Activated CD4-positive, alpha-beta memory T cell treated with anti-CD3 and anti-CD28 coated beads, Interleukin-2, amount 10 ng/mL, durations not matched to agents 7 days and 5 days (primary cell): ENCODE results near the gene IRF3. TPM values are rescaled to one million over a fixed set of nuclear protein-coding genes. Genes with fewer than 3 reads are reported as not detected.

ENCODE experiments used
- CTCF ChIA-PET: fragments of 350-600 bp; sonication (Branson Sonifier 250); formaldehyde crosslinking; loops from one replicate; lab custom pipeline; 2021; ENCODE audit warnings: antibody characterized with exemption, inconsistent platforms; lab: Charles Lee
- POLR2A ChIA-PET: fragments of 350-600 bp; sonication (Branson Sonifier 250); formaldehyde crosslinking; loops from one replicate; lab custom pipeline; 2021; ENCODE audit warnings: antibody characterized with exemption; lab: Charles Lee
- DNase-seq: peaks from one replicate; pipeline ENCODE4 v3.0.0-alpha.2; 2020
- H3K27ac Mint-ChIP-seq: one replicate; pipeline ENCODE4 v1.8.0; 2021; ENCODE audit warnings: mild to moderate bottlenecking, mixed read lengths
- H3K27me3 Mint-ChIP-seq: one replicate; pipeline ENCODE4 v1.8.0; 2021; ENCODE audit warnings: mixed read lengths
- H3K36me3 Mint-ChIP-seq: one replicate; pipeline ENCODE4 v1.8.0; 2021; ENCODE audit warnings: low read depth, mixed read lengths
- H3K4me1 Mint-ChIP-seq: one replicate; pipeline ENCODE4 v1.8.0; 2021; ENCODE audit warnings: mixed read lengths
- H3K4me3 Mint-ChIP-seq: one replicate; pipeline ENCODE4 v1.8.0; 2021; ENCODE audit warnings: mild to moderate bottlenecking, mixed read lengths
- H3K9me3 Mint-ChIP-seq: one replicate; pipeline ENCODE4 v1.8.0; 2021; ENCODE audit warnings: mixed read lengths
- total RNA-seq, 2 experiments: library from RNA; stranded (reverse); gene quantifications; one replicate each; pipeline ENCODE4 v1.2.3, GENCODE V29; 2021

IRF3 gene, protein sequence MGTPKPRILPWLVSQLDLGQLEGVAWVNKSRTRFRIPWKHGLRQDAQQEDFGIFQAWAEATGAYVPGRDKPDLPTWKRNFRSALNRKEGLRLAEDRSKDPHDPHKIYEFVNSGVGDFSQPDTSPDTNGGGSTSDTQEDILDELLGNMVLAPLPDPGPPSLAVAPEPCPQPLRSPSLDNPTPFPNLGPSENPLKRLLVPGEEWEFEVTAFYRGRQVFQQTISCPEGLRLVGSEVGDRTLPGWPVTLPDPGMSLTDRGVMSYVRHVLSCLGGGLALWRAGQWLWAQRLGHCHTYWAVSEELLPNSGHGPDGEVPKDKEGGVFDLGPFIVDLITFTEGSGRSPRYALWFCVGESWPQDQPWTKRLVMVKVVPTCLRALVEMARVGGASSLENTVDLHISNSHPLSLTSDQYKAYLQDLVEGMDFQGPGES
- 100 to 1,000 TPM; 163 to 174 TPM for total RNA-seq

DNA sequence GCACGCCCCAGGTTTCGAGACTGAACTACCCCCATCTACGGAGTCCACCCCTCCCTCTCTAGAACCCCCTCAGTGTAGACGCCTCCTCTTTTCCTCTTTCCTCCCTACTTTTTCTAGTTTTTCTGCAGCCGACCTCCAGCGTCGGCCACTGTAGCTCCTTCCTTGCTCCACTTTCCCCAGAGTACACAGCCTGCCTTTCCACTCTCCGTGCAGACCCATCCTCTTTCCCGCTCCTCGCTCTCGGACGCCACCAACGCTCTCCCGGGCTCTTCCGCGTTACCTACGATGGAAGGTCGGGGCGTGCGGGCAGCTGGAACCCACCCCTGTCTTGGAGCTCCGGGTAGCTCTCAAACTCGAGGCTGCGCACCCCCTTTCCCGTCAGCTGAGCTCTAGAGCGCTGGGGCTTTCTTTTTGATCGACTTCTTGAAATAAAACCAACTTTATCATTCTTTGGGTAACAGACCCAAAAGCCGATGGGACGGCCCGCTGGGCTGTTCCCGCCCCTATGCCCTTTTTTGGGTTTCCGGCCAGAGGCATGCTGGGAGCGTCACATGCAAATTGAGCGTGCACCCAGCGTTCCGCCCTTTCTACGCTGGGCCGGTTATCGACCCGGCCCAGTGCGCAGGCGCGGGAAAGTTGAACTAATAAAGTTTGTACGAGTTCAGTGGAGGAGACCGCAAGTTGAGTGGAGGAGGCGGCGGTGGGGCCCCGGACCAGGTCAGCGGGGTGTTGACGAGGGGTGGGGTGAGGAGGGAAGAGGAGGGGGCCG, at the start of gene IRF3, which contains the start of gene BCL2L12:
Gene IRF3, minus strand, starts transcription at position 507 of the 769 bp plus-strand sequence. CDS start 1,019 bp downstream, outside the sequence.
Gene BCL2L12, plus strand, starts transcription at position 583 of the 769 bp plus-strand sequence. CDS start 760 bp downstream, outside the sequence.
- DNase-seq, result peak; percentile 99
- Mint-ChIP-seq H3K27me3 (no peaks in the 10 kb centered on the region), H3K4me3 (peak within 1 kb of the TSS; percentile 96), H3K9me3 (no peaks in the 10 kb centered on the region), H3K4me1 (peaks cover 38% of the 10 kb centered on the region), H3K27ac (peak within 1 kb of the TSS; percentile 93), H3K36me3 (peaks cover 38% of the 10 kb centered on the region)
- ChIA-PET POLR2A (interaction anchor here (0.6 to 7.5 kb wide), 14 partner anchors 8 to 274 kb away, joined by 3 to 91 read pairs (median 4); partner anchors contain the start of genes AKT1S1, NOSIP, PRMT1 and PRR12), CTCF (interaction anchor here (0.7 to 2.7 kb wide), 3 partner anchors 11 to 96 kb away, joined by 3 to 26 read pairs (median 6); partner anchors contain the start of gene PRMT1)

DNA sequence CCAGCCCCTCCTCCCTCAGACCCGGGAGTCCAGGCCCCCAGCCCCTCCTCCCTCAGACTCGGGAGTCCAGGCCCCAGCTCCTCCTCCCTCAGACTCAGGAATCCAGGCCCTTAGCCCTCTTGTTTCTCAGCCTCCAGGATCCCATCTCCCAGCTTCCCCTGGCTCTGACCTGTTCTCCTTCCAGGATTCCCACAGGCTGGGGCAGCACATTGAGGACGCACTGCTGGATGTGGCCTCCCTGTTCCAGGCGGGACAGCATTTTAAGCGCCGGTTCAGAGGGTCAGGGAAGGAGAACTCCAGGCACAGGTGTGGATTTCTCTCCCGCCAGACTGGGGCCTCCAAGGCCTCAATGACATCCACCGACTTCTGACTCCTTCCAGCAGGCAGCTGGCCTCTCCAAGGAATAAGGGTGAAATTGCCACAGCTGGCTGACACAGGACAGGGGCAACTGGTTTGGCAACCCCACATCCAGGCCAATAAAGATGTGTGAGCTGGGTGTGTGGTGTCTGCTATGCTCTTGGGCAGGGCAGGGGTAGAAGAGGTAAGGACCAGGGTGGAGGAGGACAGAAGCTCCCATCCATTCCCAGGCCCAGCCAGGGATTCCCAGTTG, 47.7 kb upstream of the IRF3 start:
- no peak for DNase-seq
- Mint-ChIP-seq H3K27me3 (no peaks in the 10 kb centered on the region), H3K4me3 (no peak overlapping the region), H3K4me1 (peaks cover 18% of the 10 kb centered on the region), H3K36me3 (no peaks in the 10 kb centered on the region), H3K27ac (no peak overlapping the region), H3K9me3 (peaks cover 5% of the 10 kb centered on the region)
- ChIA-PET CTCF (no interaction called here), POLR2A (no interaction called here)

DNA sequence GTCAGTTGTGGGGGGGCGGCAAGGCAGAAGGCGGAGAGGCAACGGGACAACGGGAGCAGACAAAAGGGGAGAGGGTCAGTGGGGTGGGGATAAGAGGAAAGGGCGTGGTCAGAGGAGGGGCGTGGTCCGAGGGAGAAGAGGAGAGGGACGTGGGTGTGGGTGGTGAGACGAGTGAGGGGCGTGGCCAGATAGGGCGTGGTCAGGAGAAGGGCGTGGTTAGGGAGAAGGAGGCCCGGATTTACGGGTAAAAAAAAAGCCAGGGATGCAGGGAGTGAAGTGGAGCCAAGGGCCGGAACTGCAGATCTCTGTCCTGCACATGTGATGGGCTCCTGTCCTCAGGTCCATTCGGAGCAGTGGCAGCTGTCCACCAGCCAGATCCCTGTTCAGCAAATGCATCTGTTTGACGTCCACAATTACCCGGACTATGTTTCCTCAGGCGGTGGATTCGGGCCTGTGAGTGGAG, 46.8 kb upstream of the IRF3 start:
- Mint-ChIP-seq H3K4me3 (no peak overlapping the region), H3K4me1 (peaks cover 13% of the 10 kb centered on the region), H3K27ac (no peak overlapping the region), H3K27me3 (no peaks in the 10 kb centered on the region), H3K36me3 (no peaks in the 10 kb centered on the region), H3K9me3 (peaks cover 5% of the 10 kb centered on the region)
- ChIA-PET CTCF (no interaction called here), POLR2A (no interaction called here)
- DNase-seq, result no peak

DNA sequence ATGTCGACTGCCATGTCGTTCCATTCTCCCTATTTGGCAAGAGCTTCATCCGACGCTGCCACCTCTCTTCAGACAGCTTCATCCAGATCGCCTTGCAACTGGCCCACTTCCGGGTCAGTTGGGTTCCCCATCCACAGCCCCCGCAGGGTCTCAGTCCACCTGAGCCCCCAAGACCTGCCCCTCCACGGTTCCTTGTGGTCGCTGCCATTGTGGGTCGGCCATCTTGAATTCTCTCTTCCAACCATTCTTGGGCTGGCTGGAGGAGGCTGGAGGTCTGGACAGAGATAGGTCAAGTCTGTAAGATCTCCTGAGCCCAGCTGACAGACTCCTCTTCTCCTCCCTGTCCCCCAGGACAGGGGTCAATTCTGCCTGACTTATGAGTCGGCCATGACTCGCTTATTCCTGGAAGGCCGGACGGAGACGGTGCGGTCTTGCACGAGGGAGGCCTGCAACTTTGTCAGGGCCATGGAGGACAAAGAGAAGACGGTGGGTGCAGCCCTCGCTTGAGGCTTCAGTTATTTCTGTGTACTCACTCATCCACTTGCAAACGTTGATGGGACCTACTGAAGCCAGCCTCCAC, 44.8 kb upstream of the IRF3 start:
- Mint-ChIP-seq H3K4me3 (no peak overlapping the region), H3K9me3 (peaks cover 2% of the 10 kb centered on the region), H3K27ac (no peak overlapping the region), H3K4me1 (peaks cover 5% of the 10 kb centered on the region), H3K27me3 (no peaks in the 10 kb centered on the region), H3K36me3 (no peaks in the 10 kb centered on the region)
- no peak for DNase-seq
- ChIA-PET POLR2A (no interaction called here), CTCF (no interaction called here)

DNA sequence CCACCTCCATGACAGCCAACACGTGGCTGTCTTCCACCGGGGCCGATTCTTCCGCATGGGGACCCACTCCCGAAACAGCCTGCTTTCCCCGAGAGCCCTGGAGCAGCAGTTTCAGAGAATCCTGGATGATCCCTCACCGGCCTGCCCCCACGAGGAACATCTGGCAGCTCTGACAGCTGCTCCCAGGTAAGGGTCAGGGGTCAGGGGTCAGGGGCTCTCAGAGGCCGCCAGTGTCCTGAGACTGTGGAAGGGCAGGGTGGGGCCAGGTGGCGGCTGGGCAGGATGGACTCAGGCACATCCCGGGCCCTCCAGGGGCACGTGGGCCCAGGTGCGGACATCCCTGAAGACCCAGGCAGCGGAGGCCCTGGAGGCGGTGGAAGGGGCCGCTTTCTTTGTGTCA, 40.3 kb upstream of the IRF3 start:
- DNase-seq, result no peak
- H3K36me3 Mint-ChIP-seq, result no peaks in the 10 kb centered on the region
- no peak overlapping the region for H3K27ac Mint-ChIP-seq
- H3K9me3 Mint-ChIP-seq, result no peaks in the 10 kb centered on the region
- no peaks in the 10 kb centered on the region for H3K4me1 Mint-ChIP-seq
- POLR2A ChIA-PET, result no interaction called here
- H3K4me3 Mint-ChIP-seq, result no peak overlapping the region
- H3K27me3 Mint-ChIP-seq, result peaks cover 5% of the 10 kb centered on the region
- CTCF ChIA-PET, result no interaction called here

DNA sequence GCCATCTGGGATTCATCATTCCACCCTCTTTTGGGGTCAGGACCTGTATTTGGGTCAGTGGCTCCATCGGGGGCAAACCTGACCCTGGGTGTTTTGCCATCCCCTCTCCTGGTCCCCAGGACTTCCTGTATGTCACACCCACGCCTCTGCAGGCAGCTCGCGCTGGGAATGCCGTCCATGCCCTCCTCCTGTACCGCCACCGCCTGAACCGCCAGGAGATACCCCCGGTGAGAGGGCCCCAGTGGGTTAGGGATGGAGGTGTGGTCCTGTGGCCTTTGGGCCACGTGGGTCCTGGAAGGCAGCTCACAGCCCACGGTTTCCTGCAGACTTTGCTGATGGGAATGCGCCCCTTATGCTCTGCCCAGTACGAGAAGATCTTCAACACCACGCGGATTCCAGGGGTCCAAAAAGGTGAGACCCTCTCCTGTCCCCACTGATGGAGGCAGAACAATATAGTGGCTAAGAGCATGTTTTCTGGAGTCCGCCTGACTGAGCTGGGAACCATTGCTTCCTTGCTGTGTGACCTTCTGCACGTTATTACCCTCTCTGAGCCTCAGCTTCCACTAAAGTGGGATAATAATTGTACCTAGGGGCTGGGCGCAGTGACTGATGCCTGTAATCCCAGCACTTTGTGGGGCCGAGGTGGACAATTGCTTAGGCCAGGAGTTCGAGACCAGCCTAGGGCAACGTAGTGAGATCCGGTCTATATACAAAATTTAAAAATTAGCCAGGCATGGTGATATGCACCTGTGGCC, 39.4 kb upstream of the IRF3 start:
- POLR2A ChIA-PET, result no interaction called here

DNA sequence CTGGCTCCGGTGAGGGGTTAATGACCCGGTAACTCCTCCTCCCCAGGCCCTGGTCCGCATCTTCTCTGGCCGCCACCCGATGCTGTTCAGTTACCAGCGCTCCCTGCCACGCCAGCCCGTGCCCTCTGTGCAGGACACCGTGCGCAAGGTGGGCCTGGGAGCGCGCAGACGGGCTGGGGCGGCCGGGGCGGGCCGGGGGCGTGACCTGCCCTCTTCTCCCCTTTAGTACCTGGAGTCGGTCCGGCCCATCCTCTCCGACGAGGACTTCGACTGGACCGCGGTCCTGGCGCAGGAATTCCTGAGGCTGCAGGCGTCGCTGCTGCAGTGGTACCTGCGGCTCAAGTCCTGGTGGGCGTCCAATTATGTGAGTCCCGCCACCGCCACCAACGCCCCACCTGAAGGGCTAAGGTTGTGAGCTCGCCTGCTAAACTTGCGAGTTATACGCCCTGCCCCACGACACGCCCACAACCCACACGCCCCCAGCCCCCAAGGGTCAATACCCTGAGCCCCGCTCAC, 35.7 kb upstream of the IRF3 start:
- peaks cover 8% of the 10 kb centered on the region for H3K27me3 Mint-ChIP-seq
- no peaks in the 10 kb centered on the region for H3K9me3 Mint-ChIP-seq
- no peak overlapping the region for H3K27ac Mint-ChIP-seq
- ChIA-PET POLR2A (no interaction called here), CTCF (no interaction called here)
- H3K36me3 Mint-ChIP-seq, result no peaks in the 10 kb centered on the region
- no peak for DNase-seq
- no peaks in the 10 kb centered on the region for H3K4me1 Mint-ChIP-seq
- no peak overlapping the region for H3K4me3 Mint-ChIP-seq

More for the DNA sequence above, 39.4 kb upstream of the IRF3 start:
- DNase-seq, result no peak
- peaks cover 5% of the 10 kb centered on the region for H3K27me3 Mint-ChIP-seq
- H3K4me3 Mint-ChIP-seq, result no peak overlapping the region
- H3K4me1 Mint-ChIP-seq, result no peaks in the 10 kb centered on the region
- no peaks in the 10 kb centered on the region for H3K36me3 Mint-ChIP-seq
- H3K27ac Mint-ChIP-seq, result no peak overlapping the region
- CTCF ChIA-PET, result interaction anchor here (1.2 kb wide), 1 partner anchor 12 kb away, joined by 4 read pairs; no protein-coding TSS in a partner anchor
- H3K9me3 Mint-ChIP-seq, result no peaks in the 10 kb centered on the region

DNA sequence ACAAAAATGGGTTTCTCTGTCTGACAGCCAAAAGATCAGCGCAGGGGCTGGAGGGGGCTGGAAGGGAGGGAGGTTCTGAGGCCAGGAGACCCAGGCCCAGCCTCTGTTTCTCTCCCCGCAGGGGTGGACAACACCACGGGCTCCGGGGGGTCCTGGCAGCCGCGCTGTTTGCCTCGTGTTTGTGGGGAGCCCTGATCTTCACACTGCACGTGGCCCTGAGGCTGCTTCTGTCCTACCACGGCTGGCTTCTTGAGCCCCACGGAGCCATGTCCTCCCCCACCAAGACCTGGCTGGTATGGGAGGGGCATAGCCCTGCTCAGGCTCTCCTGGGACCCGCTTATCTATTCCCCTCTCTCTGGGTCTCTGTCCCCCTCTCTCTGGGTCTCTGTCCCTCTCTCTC, 34.9 kb upstream of the IRF3 start:
- no peak for DNase-seq
- Mint-ChIP-seq H3K9me3 (no peaks in the 10 kb centered on the region), H3K27ac (no peak overlapping the region), H3K36me3 (no peaks in the 10 kb centered on the region), H3K4me3 (no peak overlapping the region), H3K4me1 (no peaks in the 10 kb centered on the region), H3K27me3 (peaks cover 8% of the 10 kb centered on the region)
- ChIA-PET POLR2A (no interaction called here), CTCF (interaction anchor here (1.1 kb wide), 1 partner anchor 17 kb away, joined by 3 read pairs; no protein-coding TSS in a partner anchor)

DNA sequence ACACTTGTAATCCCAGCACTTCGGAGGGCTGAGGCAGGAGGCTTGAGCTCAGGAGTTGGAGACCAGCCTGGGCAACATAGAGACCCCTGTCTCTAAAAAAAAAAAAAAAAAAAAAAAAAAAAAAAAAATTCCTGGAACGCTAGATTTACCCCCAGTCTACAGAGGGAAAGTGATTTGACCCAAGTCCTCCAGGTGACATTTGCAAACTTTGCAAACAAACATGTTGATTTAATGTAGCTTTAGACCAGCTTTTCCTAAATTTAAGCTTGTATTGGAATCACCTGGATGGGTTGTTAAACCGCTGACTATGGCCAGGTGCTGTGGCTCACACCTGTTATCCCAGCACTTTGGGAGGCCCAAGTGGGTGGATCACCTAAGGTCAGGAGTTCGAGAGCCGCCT, 33.7 kb upstream of the IRF3 start:
- Mint-ChIP-seq H3K4me3 (no peak overlapping the region), H3K27ac (no peak overlapping the region), H3K9me3 (no peaks in the 10 kb centered on the region), H3K27me3 (peaks cover 9% of the 10 kb centered on the region), H3K36me3 (no peaks in the 10 kb centered on the region), H3K4me1 (no peaks in the 10 kb centered on the region)
- DNase-seq, result no peak
- ChIA-PET CTCF (interaction anchor here (0.7 to 2.5 kb wide), 5 partner anchors 14 to 398 kb away, joined by 3 to 9 read pairs (median 3); no protein-coding TSS in a partner anchor), POLR2A (no interaction called here)

DNA sequence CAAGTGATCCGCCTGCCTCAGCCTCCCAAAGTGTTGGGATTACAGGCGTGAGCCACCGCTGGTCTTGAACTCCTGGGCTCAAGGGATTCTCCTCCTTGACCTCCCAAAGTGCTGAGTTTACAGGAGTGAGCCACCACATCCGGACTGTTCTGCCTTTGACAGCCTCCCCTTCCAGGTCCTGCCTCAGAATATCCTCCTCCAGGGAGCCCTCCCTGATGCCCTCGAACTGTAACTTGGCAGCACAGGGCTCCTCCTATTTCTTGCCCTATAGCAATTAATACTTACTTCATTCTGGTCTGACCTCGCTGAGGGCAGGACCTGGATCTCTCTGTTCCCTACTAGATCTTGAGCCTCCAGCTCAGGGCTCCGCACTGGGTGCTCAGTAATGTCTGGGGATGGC, 31.2 kb upstream of the IRF3 start:
- Mint-ChIP-seq H3K9me3 (no peaks in the 10 kb centered on the region), H3K4me1 (peaks cover 3% of the 10 kb centered on the region), H3K4me3 (no peak overlapping the region), H3K36me3 (no peaks in the 10 kb centered on the region), H3K27ac (no peak overlapping the region), H3K27me3 (peaks cover 19% of the 10 kb centered on the region)
- no peak for DNase-seq
- ChIA-PET CTCF (no interaction called here), POLR2A (no interaction called here)

DNA sequence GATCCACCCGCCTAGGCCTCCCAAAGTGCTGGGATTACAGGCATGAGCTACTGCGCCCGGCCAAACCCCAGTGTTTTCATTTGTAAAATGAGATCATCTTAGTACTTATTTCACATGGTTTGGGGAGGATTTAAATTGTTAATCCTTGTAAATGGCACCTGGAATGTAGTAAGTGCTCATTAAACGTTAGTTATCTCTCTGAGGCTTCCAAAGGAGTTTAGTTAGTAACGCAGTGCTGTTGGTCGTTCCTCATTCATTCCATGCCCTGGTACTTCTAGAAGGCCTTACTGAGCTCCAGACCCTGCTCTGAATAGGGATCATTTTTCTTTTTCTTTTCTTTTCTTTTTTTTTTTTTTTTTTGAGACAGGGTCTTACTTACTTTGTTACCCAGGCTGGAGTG, 30.5 kb upstream of the IRF3 start:
- DNase-seq, result no peak
- Mint-ChIP-seq H3K4me1 (peaks cover 7% of the 10 kb centered on the region), H3K27me3 (peaks cover 19% of the 10 kb centered on the region), H3K4me3 (no peak overlapping the region), H3K9me3 (no peaks in the 10 kb centered on the region), H3K36me3 (no peaks in the 10 kb centered on the region), H3K27ac (no peak overlapping the region)
- CTCF ChIA-PET, result interaction anchor here (0.6 kb wide), 1 partner anchor 15 kb away, joined by 3 read pairs; no protein-coding TSS in a partner anchor
- POLR2A ChIA-PET, result no interaction called here

DNA sequence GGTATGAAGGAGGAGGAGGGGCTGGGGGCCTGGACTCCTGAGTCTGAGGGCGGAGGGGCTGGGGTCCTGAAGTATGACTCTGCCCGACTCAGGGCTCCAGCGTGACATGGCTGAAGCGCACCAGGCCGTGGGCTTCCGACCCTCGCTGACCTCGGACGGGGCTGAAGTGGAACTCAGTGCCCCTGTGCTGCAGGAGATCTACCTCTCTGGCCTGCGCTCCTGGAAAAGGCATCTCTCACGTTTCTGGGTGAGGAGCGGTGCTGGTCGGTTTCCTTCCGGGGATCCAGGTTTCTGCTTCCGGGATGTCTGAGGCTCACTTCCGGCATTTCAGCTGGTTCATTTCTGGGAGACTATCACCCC, 26.5 kb upstream of the IRF3 start:
- no peak overlapping the region for H3K27ac Mint-ChIP-seq
- H3K27me3 Mint-ChIP-seq, result peaks cover 23% of the 10 kb centered on the region
- H3K9me3 Mint-ChIP-seq, result no peaks in the 10 kb centered on the region
- peaks cover 12% of the 10 kb centered on the region for H3K36me3 Mint-ChIP-seq
- POLR2A ChIA-PET, result no interaction called here
- H3K4me1 Mint-ChIP-seq, result peaks cover 33% of the 10 kb centered on the region
- H3K4me3 Mint-ChIP-seq, result no peak overlapping the region
- CTCF ChIA-PET, result interaction anchor here (0.7 kb wide), 1 partner anchor 60 kb away, joined by 3 read pairs; no protein-coding TSS in a partner anchor
- no peak for DNase-seq
